ENCODE data around the gene RFX4.

Gene RFX4

GRCh38 chr12:106759526-106760183, 176.9 kb downstream of the RFX4 start:
- H3K4me3 ChIP-seq (ENCODE audit: low read length): peak overlapping the region; percentile 25; the same call in 1 of the 2 replicates
- no peaks in the 10 kb centered on the region for H3K27me3 ChIP-seq (ENCODE audit: insufficient read depth, low read length)
- peaks cover 14% of the 10 kb centered on the region; the same call in 1 of the 2 replicates for H3K4me1 ChIP-seq (ENCODE audit: insufficient read depth, low read length)
- no peaks in the 10 kb centered on the region for H3K9me3 ChIP-seq (ENCODE audit: insufficient read depth, low read depth, low read length)
- no peaks in the 10 kb centered on the region for H3K36me3 ChIP-seq (ENCODE audit: insufficient read depth, low read depth, low read length)
- H3K9ac ChIP-seq (ENCODE audit: low read depth, low read length): peak overlapping the region; percentile 18; the same call in 1 of the 2 replicates
- H3K27ac ChIP-seq (ENCODE audit: low read length): peak overlapping the region; percentile 16

DNA sequence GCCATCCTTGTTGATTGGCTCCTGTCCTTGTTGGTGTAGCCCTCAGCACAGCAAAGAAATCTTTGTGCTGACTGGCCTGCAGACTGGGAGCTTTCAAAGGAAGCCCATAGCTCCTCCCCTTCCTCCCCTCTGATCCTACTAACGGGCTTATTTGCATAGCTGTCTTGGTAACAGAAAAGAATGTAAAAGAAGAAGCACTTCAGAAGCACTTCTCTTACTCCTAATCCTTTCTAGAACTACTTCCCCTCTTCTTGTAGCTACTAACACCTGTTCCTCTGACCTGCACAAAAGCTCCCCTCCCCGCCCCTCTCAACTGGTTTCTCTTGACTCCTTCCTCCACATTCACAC, 177.4 kb downstream of the RFX4 start:
- no peaks in the 10 kb centered on the region for H3K9me3 ChIP-seq (ENCODE audit: insufficient read depth, low read depth, low read length)
- no peaks in the 10 kb centered on the region for H3K27me3 ChIP-seq (ENCODE audit: insufficient read depth, low read length)
- H3K27ac ChIP-seq (ENCODE audit: low read length): peak overlapping the region; percentile 16
- no peaks in the 10 kb centered on the region for H3K36me3 ChIP-seq (ENCODE audit: insufficient read depth, low read depth, low read length)
- peak overlapping the region; percentile 18; the same call in 1 of the 2 replicates for H3K9ac ChIP-seq (ENCODE audit: low read depth, low read length)
- H3K4me1 ChIP-seq (ENCODE audit: insufficient read depth, low read length): peaks cover 14% of the 10 kb centered on the region; the same call in 1 of the 2 replicates
- peak overlapping the region; percentile 25; the same call in 1 of the 2 replicates for H3K4me3 ChIP-seq (ENCODE audit: low read length)

DNA sequence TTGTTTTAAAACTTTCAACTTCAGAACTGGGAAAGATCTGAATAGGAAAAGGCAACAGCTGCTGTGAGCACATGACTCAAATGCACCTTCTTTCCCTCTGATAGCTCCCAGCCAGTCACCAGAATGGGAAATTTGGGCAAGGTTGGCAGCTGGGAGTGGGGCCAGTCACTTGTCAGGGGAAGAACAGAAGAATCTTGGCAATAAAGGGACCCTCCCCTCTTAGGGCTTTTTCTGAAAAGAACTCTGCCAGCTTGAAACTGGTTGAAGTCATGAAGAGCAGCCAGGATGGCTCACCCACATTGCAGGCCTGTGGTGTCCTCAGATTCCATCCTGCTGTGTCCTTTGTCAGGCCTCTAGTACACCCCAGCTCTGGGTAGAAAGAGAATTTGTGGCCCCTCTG, 181.4 kb downstream of the RFX4 start:
- H3K9ac ChIP-seq (ENCODE audit: low read depth, low read length): no peak overlapping the region
- no peaks in the 10 kb centered on the region for H3K36me3 ChIP-seq (ENCODE audit: insufficient read depth, low read depth, low read length)
- H3K9me3 ChIP-seq (ENCODE audit: insufficient read depth, low read depth, low read length): no peaks in the 10 kb centered on the region
- H3K4me1 ChIP-seq (ENCODE audit: insufficient read depth, low read length): peaks cover 42% of the 10 kb centered on the region
- no peak overlapping the region for H3K27ac ChIP-seq (ENCODE audit: low read length)
- H3K27me3 ChIP-seq (ENCODE audit: insufficient read depth, low read length): no peaks in the 10 kb centered on the region
- H3K4me3 ChIP-seq (ENCODE audit: low read length): no peak overlapping the region

DNA sequence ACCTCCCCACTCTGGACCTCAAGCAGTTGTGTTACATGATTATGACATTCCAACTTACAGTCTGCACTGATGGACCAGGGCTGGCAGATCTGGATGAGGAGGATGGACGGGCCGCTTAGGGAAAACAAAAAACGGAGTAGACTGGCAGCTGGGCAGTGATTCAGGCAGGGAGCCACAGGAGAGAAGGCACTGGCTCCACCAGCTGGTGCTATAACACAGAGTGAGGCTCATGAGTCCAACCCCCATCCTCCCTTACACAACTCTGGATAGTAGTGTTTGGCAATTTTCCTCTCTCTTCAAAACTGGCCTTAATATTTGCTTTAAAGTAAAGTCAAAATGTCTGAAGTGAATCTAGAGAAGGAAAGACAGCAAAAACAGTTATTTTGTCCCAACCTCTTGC, 181.9 kb downstream of the RFX4 start:
- Histone ChIP-seq H3K9me3 (ENCODE audit: insufficient read depth, low read depth, low read length) (no peaks in the 10 kb centered on the region), H3K27me3 (ENCODE audit: insufficient read depth, low read length) (no peaks in the 10 kb centered on the region), H3K36me3 (ENCODE audit: insufficient read depth, low read depth, low read length) (no peaks in the 10 kb centered on the region), H3K27ac (ENCODE audit: low read length) (no peak overlapping the region), H3K4me1 (ENCODE audit: insufficient read depth, low read length) (peaks cover 43% of the 10 kb centered on the region), H3K4me3 (ENCODE audit: low read length) (no peak overlapping the region), H3K9ac (ENCODE audit: low read depth, low read length) (no peak overlapping the region)

GRCh38 chr12:106766393-106766826, 183.6 kb downstream of the RFX4 start:
- Histone ChIP-seq H3K36me3 (ENCODE audit: insufficient read depth, low read depth, low read length) (no peaks in the 10 kb centered on the region), H3K9ac (ENCODE audit: low read depth, low read length) (peak overlapping the region; percentile 67; the same call in 1 of the 2 replicates), H3K27me3 (ENCODE audit: insufficient read depth, low read length) (no peaks in the 10 kb centered on the region), H3K9me3 (ENCODE audit: insufficient read depth, low read depth, low read length) (no peaks in the 10 kb centered on the region), H3K4me1 (ENCODE audit: insufficient read depth, low read length) (peaks cover 46% of the 10 kb centered on the region), H3K4me3 (ENCODE audit: low read length) (no peak overlapping the region), H3K27ac (ENCODE audit: low read length) (no peak overlapping the region)

GRCh38 chr12:106767206-106767605, 184.4 kb downstream of the RFX4 start:
- Histone ChIP-seq H3K27ac (ENCODE audit: low read length) (peak overlapping the region; percentile 53), H3K9ac (ENCODE audit: low read depth, low read length) (peak overlapping the region; percentile 67)

GRCh38 chr12:106767954-106768822, 185.4 kb downstream of the RFX4 start:
- Histone ChIP-seq H3K9me3 (ENCODE audit: insufficient read depth, low read depth, low read length) (no peaks in the 10 kb centered on the region), H3K27ac (ENCODE audit: low read length) (peak overlapping the region; percentile 74), H3K36me3 (ENCODE audit: insufficient read depth, low read depth, low read length) (no peaks in the 10 kb centered on the region), H3K27me3 (ENCODE audit: insufficient read depth, low read length) (no peaks in the 10 kb centered on the region), H3K4me1 (ENCODE audit: insufficient read depth, low read length) (peaks cover 53% of the 10 kb centered on the region), H3K4me3 (ENCODE audit: low read length) (peak overlapping the region; percentile 59), H3K9ac (ENCODE audit: low read depth, low read length) (peak overlapping the region; percentile 67)

More at GRCh38 chr12:106767206-106767605, 184.4 kb downstream of the RFX4 start:
- Histone ChIP-seq H3K36me3 (ENCODE audit: insufficient read depth, low read depth, low read length) (no peaks in the 10 kb centered on the region), H3K27me3 (ENCODE audit: insufficient read depth, low read length) (no peaks in the 10 kb centered on the region), H3K4me3 (ENCODE audit: low read length) (peak overlapping the region; percentile 59), H3K4me1 (ENCODE audit: insufficient read depth, low read length) (peaks cover 53% of the 10 kb centered on the region), H3K9me3 (ENCODE audit: insufficient read depth, low read depth, low read length) (no peaks in the 10 kb centered on the region)

GRCh38 chr12:106769078-106769477, 186.3 kb downstream of the RFX4 start:
- peak overlapping the region; percentile 67 for H3K9ac ChIP-seq (ENCODE audit: low read depth, low read length)

GRCh38 chr12:106769546-106769945, 186.7 kb downstream of the RFX4 start:
- Histone ChIP-seq H3K27ac (ENCODE audit: low read length) (peak overlapping the region; percentile 74), H3K9ac (ENCODE audit: low read depth, low read length) (peak overlapping the region; percentile 67; the same call in 1 of the 2 replicates), H3K9me3 (ENCODE audit: insufficient read depth, low read depth, low read length) (no peaks in the 10 kb centered on the region), H3K27me3 (ENCODE audit: insufficient read depth, low read length) (no peaks in the 10 kb centered on the region), H3K4me1 (ENCODE audit: insufficient read depth, low read length) (peaks cover 53% of the 10 kb centered on the region), H3K4me3 (ENCODE audit: low read length) (peak overlapping the region; percentile 59; the same call in 1 of the 2 replicates), H3K36me3 (ENCODE audit: insufficient read depth, low read depth, low read length) (no peaks in the 10 kb centered on the region)

More at GRCh38 chr12:106769078-106769477, 186.3 kb downstream of the RFX4 start:
- H3K27ac ChIP-seq (ENCODE audit: low read length): peak overlapping the region; percentile 74
- H3K9me3 ChIP-seq (ENCODE audit: insufficient read depth, low read depth, low read length): no peaks in the 10 kb centered on the region
- H3K4me1 ChIP-seq (ENCODE audit: insufficient read depth, low read length): peaks cover 53% of the 10 kb centered on the region
- no peaks in the 10 kb centered on the region for H3K27me3 ChIP-seq (ENCODE audit: insufficient read depth, low read length)
- H3K4me3 ChIP-seq (ENCODE audit: low read length): peak overlapping the region; percentile 59
- H3K36me3 ChIP-seq (ENCODE audit: insufficient read depth, low read depth, low read length): no peaks in the 10 kb centered on the region

DNA sequence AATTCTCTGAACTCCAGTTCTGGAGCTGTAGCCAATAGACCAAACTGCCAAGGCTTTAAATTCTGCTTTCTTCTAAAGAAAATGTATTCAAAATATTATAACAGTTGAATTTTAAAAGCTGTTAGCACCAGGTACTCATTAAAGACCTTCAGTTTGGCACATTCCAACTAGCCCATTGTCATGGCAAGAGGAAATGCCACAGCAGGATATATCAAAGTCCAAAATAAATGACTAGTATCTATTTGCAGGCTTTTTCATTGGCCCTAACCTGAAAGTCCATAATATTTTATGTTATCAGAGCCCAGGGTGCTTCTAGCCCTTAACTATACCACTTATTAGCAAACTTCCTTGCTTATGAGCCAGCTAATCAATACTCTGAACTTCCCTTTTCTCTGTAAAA, 188.6 kb downstream of the RFX4 start:
- Histone ChIP-seq H3K9me3 (ENCODE audit: insufficient read depth, low read depth, low read length) (no peaks in the 10 kb centered on the region), H3K4me3 (ENCODE audit: low read length) (peak overlapping the region; percentile 13; the same call in 1 of the 2 replicates), H3K27me3 (ENCODE audit: insufficient read depth, low read length) (no peaks in the 10 kb centered on the region), H3K36me3 (ENCODE audit: insufficient read depth, low read depth, low read length) (no peaks in the 10 kb centered on the region), H3K4me1 (ENCODE audit: insufficient read depth, low read length) (peaks cover 54% of the 10 kb centered on the region), H3K9ac (ENCODE audit: low read depth, low read length) (no peak overlapping the region; the same call in 1 of the 2 replicates), H3K27ac (ENCODE audit: low read length) (no peak overlapping the region)

DNA sequence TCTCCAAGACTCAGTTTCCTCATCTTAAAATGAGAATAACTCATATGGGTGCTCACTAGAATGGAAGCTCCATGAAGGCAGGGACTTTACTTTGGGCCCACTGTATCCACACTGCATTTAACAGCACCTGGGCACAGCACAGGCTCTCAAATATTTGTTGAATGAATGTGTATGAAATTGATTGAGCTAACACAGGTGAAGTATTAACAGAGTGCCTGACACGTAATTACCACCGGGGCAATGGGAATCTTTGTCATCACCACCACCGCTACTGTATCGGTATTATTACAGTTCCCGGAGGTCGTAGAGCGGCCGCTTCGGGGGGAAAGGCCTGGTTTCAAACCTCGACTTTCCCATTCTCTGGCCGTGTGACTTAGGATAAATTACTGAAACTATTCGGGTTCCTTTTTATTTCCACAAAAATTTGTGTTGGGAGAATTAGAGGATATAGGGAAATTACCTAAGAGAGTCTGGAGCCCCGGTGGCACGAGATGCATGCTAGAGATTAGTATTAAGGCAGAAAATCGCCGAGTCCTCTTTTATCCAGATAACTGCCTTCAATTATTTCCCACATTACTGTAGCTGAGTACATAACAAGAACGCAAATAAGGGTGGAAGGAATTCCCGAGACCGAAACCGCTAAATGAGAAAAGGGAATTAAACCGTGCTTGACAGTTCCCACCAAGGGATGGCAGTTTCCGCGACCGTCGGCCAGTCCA, 190.6 kb downstream of the RFX4 start:
- Histone ChIP-seq H3K9me3 (ENCODE audit: insufficient read depth, low read depth, low read length) (no peaks in the 10 kb centered on the region), H3K9ac (ENCODE audit: low read depth, low read length) (peak overlapping the region; percentile 88; the same call in 1 of the 2 replicates), H3K36me3 (ENCODE audit: insufficient read depth, low read depth, low read length) (no peaks in the 10 kb centered on the region), H3K27ac (ENCODE audit: low read length) (no peak overlapping the region), H3K27me3 (ENCODE audit: insufficient read depth, low read length) (no peaks in the 10 kb centered on the region), H3K4me3 (ENCODE audit: low read length) (peak overlapping the region; percentile 83), H3K4me1 (ENCODE audit: insufficient read depth, low read length) (peaks cover 38% of the 10 kb centered on the region)

Measured in iPS-20b (cell line).